HPDE6-E6E7 (cell line): ENCODE results near the gene JSRP1.

Experiments
- DNase-seq: peaks from one replicate; pipeline ENCODE4 v3.0.0; 2011; ENCODE audit warnings: missing footprints; ENCODE audit errors: extremely low spot score

JSRP1 gene

DNA sequence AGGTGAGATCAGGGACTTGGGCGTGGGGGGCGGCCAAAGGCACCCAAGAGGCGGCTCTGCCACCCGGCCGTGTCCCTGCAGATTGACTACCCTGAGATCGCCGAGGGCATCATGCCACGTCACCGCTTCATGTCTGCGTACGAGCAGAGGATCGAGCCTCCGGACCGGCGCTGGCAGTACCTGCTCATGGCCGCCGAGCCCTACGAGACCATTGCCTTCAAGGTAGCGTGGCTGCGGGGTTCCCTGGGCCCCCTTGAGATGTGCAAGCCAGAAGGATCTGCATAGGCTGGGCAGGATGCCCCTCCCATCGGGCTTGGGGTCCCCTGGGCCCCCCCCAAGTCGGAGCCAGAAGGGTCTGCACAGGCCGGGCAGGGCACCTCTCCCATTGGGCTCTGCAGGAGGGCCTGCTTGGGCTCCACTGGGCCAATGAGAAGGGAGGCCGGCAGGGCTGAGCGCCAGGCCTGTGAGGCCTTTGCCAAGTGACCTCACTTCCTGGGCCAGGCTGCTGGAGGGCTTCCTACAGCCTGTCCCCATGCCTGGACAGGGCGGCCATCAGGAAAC lies 9.3 kb downstream of the JSRP1 start:
- no peak for DNase-seq

DNA sequence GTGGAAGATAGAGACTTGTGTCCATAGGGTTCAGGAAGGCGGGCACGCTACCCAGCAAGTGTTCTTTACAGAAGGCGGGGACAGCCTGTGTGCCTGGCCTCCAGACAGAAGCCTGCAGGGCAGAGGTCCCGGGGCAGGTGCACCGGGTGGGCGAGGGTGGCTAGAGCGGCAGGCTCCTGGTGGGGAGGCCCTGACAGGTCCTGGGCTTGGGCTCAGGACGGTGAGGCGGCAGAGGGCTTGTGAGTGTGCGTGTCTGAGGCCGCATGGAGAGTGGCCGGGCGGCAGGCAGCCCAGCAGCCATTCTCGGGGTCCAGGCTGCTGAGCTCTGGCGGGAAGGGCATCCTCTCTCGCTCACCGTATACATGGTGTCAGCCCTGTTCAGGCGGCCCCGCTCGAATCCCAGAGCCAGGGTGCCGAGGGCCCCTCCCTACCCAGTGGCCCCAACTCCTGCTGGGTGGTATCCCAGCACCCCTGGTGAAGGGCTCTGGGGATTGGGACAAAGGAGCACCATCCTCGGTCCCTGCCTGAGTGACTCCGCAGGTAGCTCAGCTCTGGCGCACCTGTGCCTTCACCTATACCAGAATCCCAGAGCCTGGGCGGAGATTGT lies 10.1 kb downstream of the JSRP1 start:
- DNase-seq, result no peak

- DNase-seq, result no peak
Measured at GRCh38 chr19:2245273-2245672, 10.9 kb downstream of the JSRP1 start.

GRCh38 chr19:2244486-2244885 lies 11.7 kb downstream of the JSRP1 start:
- no peak for DNase-seq

DNA sequence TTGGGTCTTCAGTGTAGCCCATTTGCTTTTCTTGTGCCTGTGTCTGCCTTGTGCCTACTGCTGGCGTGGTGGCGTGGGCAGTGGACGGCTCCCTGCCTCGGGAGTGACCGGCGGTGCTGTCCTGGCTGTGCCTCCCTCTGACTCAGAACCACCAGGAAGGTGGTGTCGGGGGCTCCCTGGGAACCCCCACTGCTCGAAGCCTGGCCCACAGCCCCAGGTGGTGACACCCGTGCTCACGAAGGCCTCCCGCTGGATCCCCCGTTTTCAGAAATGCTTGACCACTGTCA lies 12.1 kb downstream of the JSRP1 start:
- DNase-seq, result no peak

DNA sequence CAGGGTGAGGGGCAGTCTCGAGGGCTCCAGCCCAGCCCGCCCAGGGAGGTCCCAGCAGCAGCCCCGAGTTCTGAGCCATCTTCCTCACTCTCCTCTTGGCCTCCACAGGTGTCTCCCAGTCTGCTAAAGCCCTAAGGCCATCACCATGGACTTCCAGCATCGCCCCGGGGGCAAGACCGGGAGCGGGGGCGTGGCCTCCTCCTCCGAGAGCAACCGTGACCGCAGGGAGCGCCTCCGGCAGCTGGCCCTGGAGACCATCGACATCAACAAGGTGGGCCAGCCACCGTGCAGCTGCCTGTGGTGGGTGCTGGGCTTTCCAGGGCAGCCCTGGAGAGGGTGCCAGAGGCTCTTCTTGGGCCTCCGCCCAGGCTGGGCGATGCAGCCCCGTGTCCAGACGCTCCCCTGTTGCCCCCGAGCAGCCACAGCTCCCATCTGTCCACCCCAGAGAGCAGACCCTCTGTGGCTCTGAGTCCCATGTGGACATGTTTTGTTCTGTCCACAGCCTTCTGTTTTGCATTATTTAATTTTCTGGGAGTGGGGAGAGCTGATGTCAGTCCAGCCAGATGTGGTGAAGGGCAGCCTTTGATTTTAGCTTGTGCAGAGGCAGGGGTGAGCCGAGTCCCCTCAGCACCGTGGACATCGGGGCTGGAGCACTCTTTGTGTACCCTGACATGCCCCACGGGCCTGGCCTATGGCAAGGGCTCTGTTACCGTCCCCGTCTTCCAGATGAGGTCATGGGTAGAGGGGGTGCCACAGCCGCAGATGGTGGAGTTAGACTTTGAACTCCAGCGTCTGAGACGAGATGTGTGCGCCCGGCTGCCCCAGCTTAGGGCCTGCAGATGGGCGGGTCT lies 12.7 kb downstream of the JSRP1 start:
- no peak for DNase-seq

GRCh38 chr19:2242816-2243215 lies 13.4 kb downstream of the JSRP1 start:
- DNase-seq, result no peak

- DNase-seq, result no peak
Measured at GRCh38 chr19:2242092-2242537, 14.1 kb downstream of the JSRP1 start.

DNA sequence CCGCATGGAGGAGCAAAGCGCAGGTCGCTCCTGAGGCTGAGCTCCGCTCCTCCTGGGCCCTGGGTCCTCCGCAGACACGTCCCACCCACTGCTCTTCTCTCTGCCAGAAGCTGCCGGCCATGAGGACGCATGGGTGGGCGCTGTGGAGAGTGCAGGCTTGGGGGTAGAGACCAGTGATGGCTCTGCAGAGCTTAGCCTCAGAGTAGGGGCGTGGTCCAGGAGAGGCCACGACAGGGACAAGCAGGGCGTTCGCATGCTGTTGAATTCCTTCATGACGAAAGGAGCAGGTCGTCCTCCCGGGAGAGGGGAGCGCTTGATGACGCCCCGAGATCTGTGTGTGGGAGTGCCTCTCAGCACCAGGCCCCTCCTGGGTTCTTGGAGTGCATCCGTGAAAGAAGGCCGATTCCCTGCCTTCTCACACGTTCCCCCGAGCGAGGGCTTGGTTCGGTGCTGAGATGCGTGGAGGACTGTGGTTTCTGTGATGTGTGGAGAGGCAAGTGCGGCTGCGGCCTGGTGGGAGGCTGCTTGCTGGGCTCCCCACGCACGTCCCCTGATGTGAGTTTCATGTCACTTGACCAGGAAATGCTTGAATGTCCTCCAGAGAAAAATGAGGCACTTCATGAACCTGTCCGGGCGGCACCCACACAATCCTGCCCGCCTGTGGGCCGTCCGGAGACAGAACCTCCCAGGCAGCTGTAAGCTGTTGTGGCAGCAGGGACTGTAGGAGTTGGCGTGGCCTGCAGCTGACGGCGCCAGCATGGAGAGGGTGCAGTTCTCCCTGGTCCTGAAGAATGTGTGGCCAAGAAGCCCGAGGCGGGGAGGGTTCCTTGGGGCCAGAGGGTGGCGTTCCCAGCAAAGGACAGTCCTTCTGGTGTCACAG lies 15.1 kb downstream of the JSRP1 start:
- DNase-seq, result no peak

DNA sequence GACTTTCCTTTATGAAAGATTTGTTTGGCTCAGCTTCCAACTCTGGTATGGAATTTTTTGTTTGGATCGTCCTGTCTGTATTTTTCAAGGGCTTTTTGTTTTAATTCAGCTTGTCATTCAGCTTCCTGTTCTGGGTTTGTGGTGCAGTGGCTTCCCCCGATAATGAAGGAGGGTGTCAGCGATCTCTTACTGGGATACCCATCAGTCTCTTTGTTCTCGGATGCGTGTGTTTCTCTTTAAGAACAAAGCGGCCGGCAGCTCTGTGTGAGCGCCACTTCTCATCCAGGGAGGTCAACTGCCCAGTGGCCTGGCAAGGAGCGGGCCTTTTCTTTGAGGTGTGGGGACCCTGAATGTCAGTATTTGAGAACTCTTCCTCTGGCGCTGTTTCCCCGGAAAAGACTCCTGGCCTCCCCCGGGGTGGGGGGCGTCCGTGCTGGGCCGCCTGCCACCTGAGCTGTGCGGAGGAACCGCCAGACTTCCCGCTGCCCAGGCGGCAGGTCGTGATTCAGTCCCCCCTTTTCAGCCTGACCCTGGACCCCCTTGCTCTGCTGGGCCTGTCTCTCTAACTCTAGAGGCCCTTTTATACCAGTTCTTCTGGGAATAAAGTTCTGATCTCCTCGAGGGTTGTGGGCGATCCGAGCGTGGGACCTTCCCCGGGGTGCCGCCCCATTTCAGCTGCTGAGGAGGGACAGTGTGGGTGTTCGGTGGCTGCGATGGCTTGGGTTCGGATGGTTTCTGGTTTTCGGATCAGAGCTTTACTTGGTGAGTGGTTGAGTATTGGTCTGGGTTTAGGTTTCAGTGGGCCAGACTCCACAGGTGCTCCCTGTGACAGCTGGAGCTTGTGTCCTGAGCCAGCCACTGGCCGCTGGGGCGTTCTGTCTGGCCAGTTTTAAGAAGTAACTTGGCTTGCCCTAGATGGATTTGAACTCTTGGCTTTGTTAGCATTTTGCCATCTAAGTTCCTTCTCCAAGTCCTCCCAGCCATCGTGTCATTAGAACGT lies 16.1 kb downstream of the JSRP1 start:
- DNase-seq, result no peak

- no peak for DNase-seq
Measured at GRCh38 chr19:2239173-2239572, 17.0 kb downstream of the JSRP1 start.

DNA sequence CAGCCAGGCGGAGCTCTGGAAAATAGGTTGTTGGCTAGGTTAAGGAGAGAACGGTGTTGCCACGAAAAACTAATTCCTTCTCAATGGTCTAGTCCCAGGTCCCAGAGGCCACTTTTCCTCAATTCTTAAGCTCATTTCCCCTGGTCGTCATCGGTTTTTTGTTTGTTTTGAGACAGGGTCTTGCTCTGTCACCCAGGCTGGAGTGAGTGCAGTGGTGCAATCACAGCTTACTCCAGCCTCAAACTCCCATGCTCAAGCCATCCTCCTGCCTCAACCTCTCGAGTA lies 18.4 kb downstream of the JSRP1 start:
- no peak for DNase-seq

- no peak for DNase-seq
Measured at GRCh38 chr19:2237051-2237868, 19.0 kb downstream of the JSRP1 start.

- DNase-seq, result peak; percentile 99
Measured at GRCh38 chr19:2236314-2237050, 19.7 kb downstream of the JSRP1 start, which contains the start of the genes PLEKHJ1 and SF3A2. PLEKHJ1 (minus strand) TSS chr19:2236329; CDS start chr19:2236248, 81 bp downstream. SF3A2 (plus strand) TSS chr19:2236824; CDS start chr19:2243419, 6,595 bp downstream.

GRCh38 chr19:2236064-2236313 lies 20.2 kb downstream of the JSRP1 start:
- no peak for DNase-seq

DNA sequence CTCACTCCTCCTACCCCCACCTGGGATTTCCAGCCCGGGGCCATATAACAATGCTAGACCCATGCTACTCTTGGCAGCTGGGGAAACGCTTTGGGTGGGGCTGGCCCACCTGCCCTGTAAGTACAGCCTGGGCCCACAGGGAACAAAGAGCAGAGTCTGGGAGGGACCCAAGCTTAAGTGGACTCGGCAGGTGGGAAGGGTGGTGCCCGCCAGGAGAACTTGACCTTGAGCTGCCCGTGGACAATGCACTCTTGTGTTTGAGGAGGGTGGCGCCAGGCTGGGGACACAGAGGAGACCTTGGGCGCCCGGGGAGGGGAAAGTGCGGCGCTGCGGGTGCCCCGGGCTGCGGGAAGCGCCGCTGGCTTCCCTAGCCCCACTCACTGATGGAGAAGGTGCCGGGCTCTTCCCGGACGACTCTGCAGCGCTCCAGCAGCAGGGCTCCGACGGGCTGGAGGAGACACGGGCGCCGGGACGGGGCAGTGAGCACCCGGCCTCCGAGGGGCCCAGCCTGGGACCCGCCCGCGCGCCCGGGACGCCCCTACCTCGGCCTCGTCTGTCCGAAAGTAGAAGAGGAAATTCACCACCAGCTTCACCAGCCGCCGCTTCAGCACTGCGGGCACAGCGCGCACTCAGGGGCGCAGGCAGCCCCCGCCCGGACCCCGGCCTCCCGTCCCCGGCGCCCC lies 20.7 kb downstream of the JSRP1 start:
- DNase-seq, result no peak

- DNase-seq, result no peak
Measured at GRCh38 chr19:2234996-2235380, 21.2 kb downstream of the JSRP1 start.

DNA sequence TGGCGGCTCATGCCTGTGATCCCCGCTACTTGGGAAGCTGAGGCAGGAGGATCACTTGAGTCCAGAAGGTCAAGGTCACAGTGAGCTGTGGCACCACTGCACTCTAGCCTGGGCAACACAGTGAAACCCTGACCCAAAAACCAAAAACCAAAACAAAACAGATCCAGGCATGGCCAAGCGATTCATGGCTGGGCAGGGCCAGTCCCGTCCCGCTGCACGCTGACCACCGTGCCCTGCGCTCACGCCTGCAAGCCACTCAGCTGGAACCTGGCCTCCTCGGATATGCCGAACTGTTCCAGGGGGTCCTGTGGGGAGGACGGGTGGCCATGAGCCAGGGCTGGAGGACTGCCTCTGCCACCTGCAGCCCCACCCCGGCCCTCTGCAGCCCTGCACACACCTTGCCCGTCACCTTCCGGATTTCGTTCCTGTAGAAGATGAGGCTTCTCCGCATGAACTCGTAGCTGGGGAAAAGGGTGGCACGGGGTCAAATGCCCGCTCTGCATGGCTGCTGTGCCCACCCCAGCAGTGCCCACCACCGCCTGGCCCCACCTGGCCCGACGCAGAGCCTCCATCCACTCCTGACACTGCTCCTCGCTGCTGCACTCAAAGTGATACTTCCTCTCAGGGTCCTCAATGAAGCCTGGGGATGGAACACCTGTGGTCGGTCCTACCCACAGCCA lies 22.5 kb downstream of the JSRP1 start:
- DNase-seq, result no peak
